Posterior vena cava (tissue), 2 donors: ENCODE measurements around the gene MARCHF9. TPM values are rescaled to one million over a fixed set of nuclear protein-coding genes. Genes with fewer than 3 reads are reported as not detected.

Experiments used
- microRNA-seq, 2 donors: library from miRNA; unstranded; fragments of <30 nt; microRNA quantifications; one replicate each; pipeline ENCODE4 v1.2.0, GENCODE V29; 2020 to 2021; ENCODE audit warnings: borderline microRNAs expressed in 2 of 2
- total RNA-seq, 2 donors: library from RNA; stranded (reverse); fragmentation: NEBNext Ultra II Directional; extraction: Animal tissue kit (Norgen Biotek cat#: 25700); gene quantifications; one replicate each; pipeline ENCODE4 v1.2.1, GENCODE V29; 2021
- donor health status: DM: yes; HTN: yes; CAD: no.
- donor health status: DM: yes; HTN: yes; CAD: no.

Gene MARCHF9
- total RNA-seq, 2 donors from 2014 or later = 7.4 to 9.4 TPM

Small RNA genes within 50 kb of the gene (microRNA-seq; reads per million reads assigned to microRNA genes)
- 0 reads per million in 2 donors for gene MIR6759

Other genes starting within 250 kb of the MARCHF9 start
- 10 to 100 TPM; 34.0 to 43.8 TPM for gene DDIT3, start 234.6 kb upstream of the MARCHF9 start, total RNA-seq
- gene MBD6, start 232.3 kb upstream of the MARCHF9 start, total RNA-seq = 10 to 100 TPM; 46.5 to 49.1 TPM
- 100 to 1,000 TPM in 1 of 2 donors, 10 to 100 TPM in 1; 90.6 to 104 TPM for gene DCTN2, start 207.9 kb upstream of the MARCHF9 start, total RNA-seq
- under 1 TPM; 0.10 to 0.14 TPM for gene KIF5A, start 205.1 kb upstream of the MARCHF9 start, total RNA-seq
- gene PIP4K2C, start 163.9 kb upstream of the MARCHF9 start, total RNA-seq = 10 to 100 TPM; 26.0 to 27.4 TPM
- 10 to 100 TPM; 32.4 to 35.6 TPM for gene DTX3, start 150.3 kb upstream of the MARCHF9 start, total RNA-seq
- 10 to 100 TPM; 78.8 to 82.8 TPM for gene ARHGEF25, start 143.7 kb upstream of the MARCHF9 start, total RNA-seq
- gene B4GALNT1, start 121.9 kb upstream of the MARCHF9 start, total RNA-seq = 1 to 10 TPM; 4.3 to 6.0 TPM
- 100 to 1,000 TPM; 186 to 279 TPM for gene OS9, start 61.0 kb upstream of the MARCHF9 start, total RNA-seq
- 1 to 10 TPM; 1.8 to 2.2 TPM for gene AGAP2, start 16.4 kb upstream of the MARCHF9 start, total RNA-seq
- 10 to 100 TPM; 20.1 to 26.3 TPM for gene TSPAN31, start 10.1 kb upstream of the MARCHF9 start, total RNA-seq
- 10 to 100 TPM; 65.3 to 66.0 TPM for gene CDK4, start 2.8 kb upstream of the MARCHF9 start, total RNA-seq
- 1 to 10 TPM in 1 of 2 donors, under 1 TPM in 1; 0.57 to 1.1 TPM for gene CYP27B1, start 12.0 kb downstream of the MARCHF9 start, total RNA-seq
- gene METTL1, start 17.0 kb downstream of the MARCHF9 start, total RNA-seq = 10 to 100 TPM; 16.6 to 22.8 TPM
- 1 to 10 TPM; 7.9 to 9.3 TPM for gene EEF1AKMT3, start 17.5 kb downstream of the MARCHF9 start, total RNA-seq
- 10 to 100 TPM; 15.9 to 16.4 TPM for gene TSFM, start 27.7 kb downstream of the MARCHF9 start, total RNA-seq
- 1 to 10 TPM; 5.6 to 6.3 TPM for gene AVIL, start 63.6 kb downstream of the MARCHF9 start, total RNA-seq
- 100 to 1,000 TPM; 135 to 138 TPM for gene CTDSP2, start 91.6 kb downstream of the MARCHF9 start, total RNA-seq
- 1 to 10 TPM; 5.6 to 5.7 TPM for gene ATP23, start 186.5 kb downstream of the MARCHF9 start, total RNA-seq